HUDEP-2 (cell line): ENCODE data around the gene ROR1.

Source experiments
- DNase-seq, 76 experiments: peaks; one replicate each; lab custom pipeline; 2025; ENCODE audit not compliant: unreplicated experiment in 76 of 76; lab: John Stamatoyannopoulos, UW

Gene ROR1

DNA sequence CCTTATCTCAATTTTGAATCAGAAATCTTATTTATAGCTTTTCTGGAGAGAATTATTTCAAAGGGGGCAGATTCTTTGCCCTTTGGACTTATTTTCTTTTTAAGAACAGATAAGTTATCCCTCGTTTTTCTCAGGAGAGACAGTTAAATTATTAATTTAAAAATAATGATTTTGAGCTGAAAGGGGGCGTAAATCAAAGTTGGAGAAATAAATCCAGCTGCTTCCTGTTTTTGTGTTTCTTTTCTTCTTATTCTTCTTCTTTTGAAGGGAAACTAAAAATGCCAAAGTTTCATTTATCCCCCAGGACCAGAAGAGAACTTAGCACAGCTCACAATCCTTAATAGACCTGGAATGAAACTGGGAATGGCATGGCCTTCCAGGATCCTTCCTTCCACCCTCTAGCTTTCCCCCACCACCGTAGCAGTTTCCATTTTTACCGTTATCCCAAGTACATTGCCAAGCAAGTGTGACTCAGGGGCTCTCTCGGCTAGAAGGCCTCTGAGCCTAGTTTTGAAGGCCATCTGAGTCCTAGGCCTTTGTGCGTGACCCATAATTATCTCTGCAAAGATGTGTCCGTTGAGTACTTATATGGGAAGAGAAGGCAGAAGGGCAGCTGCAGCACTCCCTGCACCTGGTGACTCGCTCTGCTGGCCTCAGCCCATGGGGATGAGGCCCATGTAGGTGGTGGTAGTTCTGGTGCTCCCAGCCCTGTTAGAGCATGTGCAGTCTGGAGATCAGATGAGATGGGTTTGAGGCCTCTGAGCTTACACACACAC lies 181.7 kb downstream of the ROR1 start:
- DNase-seq: no peak

DNA sequence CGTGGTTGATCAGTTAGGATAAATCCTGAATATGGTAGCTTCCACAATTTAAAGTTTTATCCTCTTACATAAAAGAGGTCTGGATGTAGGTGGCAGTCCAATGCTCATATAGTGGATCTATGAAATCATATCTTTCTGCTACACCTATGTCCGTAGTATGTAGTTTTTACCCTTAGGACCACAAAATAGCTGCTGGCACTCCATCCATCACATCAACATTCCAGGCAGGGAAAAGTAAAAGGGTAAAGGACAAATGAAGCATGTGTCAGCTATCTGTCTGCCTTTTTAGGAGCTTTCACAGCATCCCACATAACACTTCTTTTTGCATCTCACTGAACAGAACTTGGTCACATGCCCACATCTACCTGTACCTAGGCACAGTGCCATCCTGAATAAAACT lies 184.7 kb downstream of the ROR1 start:
- DNase-seq: no peak

DNA sequence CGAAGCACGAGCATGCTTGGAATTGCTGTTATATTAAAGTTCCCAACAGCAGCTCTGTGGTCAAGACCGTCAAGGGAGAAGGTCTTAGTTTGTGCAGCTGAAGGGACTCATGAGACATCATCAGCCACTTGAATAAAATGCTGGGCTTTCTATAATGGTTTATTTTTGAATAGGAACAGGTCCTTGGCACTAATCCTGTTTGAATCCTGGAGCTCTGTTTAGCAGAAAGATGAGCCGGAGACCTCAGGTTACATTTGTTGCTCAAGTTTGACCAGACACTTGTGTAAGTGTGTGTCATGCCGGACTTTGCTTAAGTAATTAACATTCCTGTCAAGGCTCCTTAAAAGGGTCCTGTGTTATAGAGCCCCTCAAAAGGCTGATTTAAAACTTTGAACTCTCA lies 186.5 kb downstream of the ROR1 start:
- no peak for DNase-seq

DNA sequence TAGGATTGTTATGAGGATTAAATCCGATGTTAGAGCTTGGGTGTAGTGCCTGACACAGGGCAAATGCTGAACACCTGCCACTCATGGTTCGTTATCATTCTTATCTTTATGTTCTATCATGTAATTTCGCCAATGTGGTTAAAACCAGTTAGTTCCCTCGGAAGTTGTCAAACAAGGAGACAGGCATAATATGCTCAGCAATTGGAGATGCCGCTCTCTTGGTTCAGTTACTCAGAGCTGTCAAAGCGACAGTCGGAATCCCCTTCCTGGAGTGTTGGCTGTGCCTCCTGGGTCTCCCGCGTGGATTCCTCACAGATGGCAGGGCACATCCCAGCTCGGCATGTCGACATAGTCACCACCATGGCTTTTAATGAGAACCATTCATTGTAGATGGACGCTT lies 192.2 kb downstream of the ROR1 start:
- no peak for DNase-seq

DNA sequence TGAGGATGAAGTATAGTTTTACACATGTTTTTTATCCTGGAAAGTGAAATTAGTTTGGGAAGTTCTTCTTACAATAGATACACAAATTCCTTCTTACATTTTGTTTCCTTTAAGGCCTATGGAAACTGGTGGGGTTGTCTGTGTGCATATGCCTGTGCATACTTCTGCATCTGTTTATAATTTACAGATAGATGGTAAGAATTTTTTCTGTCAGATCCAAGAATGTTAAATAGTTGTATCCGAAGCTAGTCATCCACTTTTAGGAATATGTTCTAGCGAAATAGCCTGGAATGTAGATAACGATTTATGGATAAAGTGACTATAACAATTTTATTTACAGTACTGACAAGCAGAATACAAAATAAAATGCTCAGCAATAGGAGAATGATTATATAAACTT lies 194.1 kb downstream of the ROR1 start:
- no peak for DNase-seq

DNA sequence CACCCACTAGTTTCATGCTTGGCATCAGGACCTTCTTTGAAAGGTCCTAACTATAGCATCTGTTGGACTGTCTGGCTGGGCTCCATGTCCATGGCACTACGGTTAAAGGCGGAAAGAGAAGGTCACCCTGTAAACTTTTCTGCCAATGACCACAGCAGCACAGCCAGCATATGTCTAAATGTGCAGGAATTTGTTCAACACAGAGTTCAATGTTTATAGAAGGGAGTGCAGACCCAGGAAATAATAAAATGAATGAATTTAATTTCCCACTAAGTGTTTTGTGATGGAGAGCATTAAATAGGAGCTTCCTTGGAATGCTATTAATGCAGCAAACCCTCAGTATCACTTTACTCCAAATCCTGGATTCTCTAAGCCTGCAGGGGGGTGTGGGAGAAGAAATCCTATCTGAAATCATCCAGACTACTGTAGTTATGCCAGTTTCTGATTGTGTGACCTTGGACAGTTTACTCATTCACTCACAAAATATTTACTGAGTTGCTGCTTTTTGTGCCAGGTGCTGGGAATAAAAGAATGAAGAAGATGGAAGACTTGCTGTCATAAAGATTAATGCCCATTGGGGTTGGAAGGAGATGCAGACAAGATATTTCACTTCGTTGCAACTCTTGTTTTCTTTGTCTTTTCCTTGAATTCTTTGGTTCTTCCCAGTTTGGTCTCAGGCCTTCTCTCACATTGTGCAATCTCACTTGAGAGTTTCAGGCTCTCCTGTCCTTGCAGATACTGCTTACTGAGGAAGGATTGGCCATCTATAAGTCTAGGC lies 195.0 kb downstream of the ROR1 start:
- no peak for DNase-seq

DNA sequence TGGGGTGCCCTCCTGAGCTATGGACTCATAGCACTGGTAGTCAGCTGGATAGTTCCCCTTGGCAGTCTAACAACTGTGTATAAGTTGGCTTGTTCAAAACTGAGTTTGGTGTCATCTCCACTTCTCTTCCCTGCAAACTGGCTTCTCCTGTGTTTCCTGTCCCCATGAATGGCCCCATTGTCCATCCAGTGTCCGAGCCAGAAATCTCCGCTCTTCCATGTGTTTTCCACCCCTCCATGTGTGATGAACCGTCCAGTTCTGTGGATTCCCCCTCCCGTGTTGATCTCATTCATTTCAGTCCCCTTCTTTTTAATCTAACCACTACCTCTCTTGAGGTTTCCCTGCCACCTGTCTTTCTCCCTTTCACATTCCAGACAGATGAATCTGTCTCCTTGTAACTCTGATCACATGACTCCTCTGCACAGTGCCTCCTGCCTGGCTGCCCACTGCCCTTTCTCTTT lies 195.7 kb downstream of the ROR1 start:
- no peak for DNase-seq

GRCh38 chr1:63971557-63971956 lies 197.7 kb downstream of the ROR1 start:
- no peak for DNase-seq

DNA sequence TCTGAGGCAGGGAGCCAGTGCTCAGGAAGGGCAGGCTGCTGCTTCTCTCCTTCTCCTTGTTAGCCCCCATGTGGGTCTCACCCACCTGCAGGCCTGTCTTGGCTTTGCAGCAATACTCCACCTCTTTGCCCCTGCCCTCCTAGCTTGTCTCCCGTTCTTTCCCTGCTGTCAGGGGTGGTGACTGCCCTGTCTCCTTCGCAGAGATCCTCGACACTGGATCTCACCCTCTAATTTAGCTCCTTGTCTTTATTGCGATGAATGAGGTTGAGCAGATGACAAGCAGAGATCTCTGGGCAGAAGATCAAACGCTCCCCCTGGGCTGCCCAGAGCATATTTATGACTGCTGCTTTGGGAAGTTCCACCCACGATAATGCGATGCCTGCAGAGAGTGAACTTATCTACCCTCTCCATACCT lies 199.2 kb downstream of the ROR1 start:
- no peak for DNase-seq

GRCh38 chr1:63974966-63975365 lies 201.1 kb downstream of the ROR1 start:
- DNase-seq: no peak

GRCh38 chr1:63975481-63975880 lies 201.7 kb downstream of the ROR1 start:
- no peak for DNase-seq

DNA sequence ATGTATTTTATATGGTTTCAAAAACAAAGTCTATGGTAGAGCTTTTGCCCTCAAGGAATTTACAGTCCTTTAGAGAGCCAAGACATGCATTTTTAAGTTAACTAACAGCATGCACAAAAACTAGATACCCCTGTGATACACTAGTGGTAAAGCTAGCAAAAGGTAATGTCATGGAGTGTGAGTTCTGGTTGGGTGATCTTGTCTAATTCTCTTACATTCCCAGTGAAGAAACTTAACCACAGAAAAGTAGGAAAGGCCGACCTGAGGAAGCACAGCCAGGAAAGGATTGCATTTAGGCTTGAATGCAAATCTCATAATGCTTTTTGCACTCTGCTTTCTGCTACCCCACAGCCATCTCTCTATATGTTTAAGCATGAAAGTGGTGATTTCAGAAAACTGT lies 202.2 kb downstream of the ROR1 start:
- no peak for DNase-seq

GRCh38 chr1:63977466-63977865 lies 203.6 kb downstream of the ROR1 start:
- DNase-seq: no peak

DNA sequence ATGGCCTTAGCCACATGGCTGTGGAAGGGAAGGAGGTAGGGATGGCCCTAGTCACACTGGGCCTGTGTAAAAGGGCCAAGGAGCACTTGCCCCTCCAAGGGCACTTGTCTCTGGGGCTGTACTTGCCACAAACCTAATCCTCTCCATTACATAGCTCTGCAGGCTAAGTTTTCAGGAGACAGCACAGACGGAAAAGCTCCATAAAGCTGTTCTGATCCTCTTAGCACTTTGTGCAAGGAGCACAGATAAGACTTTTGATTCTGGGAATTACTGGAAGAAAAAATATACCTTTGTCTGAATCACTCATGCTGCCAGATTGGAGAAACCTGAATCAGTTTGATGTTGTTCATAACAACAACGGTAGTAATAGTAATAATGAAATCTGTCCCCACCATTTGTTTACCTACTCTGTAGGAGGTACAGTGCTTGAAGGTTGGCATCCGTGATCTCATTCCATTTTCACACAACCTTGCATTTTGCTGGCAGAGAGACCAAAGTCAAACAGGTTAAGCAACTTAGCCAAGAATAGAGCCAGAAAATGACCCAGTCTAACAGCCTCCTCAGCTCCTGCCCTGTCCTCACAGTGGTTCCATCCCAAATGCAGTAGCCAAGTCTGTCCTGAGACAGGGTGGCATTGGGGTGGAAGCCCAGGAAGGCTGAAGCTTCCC lies 207.1 kb downstream of the ROR1 start:
- no peak for DNase-seq

- DNase-seq: no peak
Observed at GRCh38 chr1:63981408-63981773, 207.6 kb downstream of the ROR1 start.

DNA sequence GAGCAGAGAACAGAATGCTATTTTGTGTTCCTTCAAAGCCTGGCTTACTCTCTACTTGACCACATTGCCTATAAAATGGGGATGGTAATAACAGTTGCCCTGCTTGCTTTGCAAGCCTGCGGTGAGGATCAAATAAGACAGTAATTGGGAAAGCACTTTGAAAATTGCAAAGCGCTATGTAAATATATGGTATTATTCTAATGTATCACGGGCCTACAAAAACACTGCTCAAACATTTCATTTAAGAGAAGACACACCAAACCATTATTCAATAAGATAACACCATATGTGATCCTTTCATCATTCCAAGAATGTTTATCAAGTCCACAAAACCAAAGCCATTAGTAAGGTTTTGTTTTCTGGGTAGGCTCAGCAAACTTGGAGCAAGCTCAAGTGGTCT lies 208.4 kb downstream of the ROR1 start:
- no peak for DNase-seq

- DNase-seq: no peak
Observed at GRCh38 chr1:63983391-63984256, 209.8 kb downstream of the ROR1 start.

DNA sequence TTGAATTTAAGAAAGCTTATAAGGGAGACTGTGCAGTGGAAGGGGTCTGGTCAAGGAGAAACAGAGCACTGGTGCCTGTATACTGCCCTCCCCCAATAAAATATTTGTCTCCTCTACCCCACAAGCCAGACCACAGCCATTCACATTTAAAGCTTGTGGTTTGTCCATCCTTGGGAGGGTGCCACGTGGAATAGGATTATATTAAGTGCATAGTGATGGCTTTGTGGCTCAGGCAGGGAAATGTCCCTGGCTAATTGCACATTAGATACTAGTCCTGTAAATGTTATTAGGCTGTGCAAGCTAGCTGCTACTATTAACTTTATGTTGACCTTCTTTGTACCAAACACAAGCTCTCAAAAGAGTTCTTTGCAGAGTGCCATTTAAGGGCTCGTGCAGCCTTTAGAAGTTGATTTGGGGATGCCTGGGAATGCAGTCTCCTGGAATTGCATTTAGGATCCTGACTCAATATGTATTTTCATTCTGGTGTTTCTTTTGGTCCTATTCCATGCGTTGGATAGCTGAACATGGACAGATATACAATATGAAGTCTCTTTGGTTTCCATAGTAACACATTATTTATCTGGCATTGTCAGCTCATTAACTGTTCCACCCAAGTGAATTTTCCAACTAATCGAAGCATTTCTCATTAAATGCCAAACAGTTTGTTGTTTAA lies 210.6 kb downstream of the ROR1 start:
- no peak for DNase-seq

DNA sequence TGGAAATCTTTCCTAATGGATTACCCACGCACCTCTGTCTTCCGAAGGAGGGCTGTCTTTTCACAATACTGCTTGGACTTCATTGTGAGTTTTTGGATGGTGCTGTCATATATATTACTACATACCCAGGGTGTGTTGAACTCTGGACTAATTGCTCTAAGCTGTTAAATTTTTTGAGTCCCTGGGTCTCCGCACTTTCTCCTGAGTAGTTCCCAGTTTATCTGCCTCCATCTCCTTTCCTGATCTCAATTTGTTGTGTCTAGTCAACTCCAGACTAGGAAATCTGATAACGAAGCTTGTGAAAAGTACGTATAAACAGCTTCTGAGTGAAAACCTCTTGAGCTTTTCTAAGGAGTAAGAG lies 211.1 kb downstream of the ROR1 start:
- DNase-seq: no peak

DNA sequence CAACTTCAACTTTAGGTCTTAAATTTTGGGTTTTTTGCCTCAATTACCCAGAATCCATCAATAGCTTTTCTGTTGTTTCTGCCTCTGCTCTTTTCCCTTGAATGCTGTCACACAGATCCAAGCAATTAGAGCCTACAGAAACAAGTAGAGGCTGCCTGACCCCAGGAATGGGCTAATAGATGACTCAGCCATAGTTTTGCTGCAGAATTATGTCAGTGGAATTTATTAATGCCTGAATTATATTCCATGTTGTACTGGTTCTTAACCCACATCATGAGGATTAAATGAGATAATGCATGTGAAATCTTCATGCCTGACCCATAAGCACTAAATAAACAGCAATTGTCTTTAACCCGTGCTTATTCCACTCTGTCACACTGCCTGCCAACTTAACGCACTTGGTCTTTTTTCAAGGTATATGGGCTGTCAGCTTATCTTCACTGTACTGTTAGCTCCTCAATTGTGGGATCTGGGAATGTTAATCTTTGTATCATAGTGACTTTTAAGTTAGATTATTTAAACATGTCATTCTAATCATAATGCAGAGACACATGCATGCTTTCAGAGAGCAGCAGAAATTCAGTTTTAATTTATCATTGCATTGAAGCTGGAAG lies 213.3 kb downstream of the ROR1 start:
- DNase-seq: no peak
